ENCODE measurements around the gene TCF15. TPM values are rescaled to one million over a fixed set of nuclear protein-coding genes. Genes with fewer than 3 reads are reported as not detected.
A peak's percentile ranks its signal among the peaks of the same experiment; 100 is the strongest.
"Not testable (repeated sequence)": the region's sequence is repeated elsewhere in the genome, so short reads cannot be mapped to it uniquely, and the experiment has no call there.

TCF15 gene
- total and polyA plus RNA-seq, 4 donors: not detected

- H3K4me3 ChIP-seq (ENCODE audit: low read depth in 1 of 3, low read length in 3 of 3); H3K27ac ChIP-seq (ENCODE audit: low read depth in 1 of 2, low read length in 2 of 2); H3K9me3 ChIP-seq (ENCODE audit: control insufficient read depth in 4 of 4, low read length in 3 of 4); H3K9ac ChIP-seq (ENCODE audit: low read depth in 1 of 2, low read length in 2 of 2); H3K27me3 ChIP-seq (ENCODE audit: control insufficient read depth in 4 of 4, insufficient read depth in 4 of 4, low read length in 3 of 4); DNase-seq (ENCODE audit: low spot score); H3K4me1 ChIP-seq (ENCODE audit: control insufficient read depth in 4 of 4, insufficient read depth in 4 of 4, low read length in 3 of 4); H3K36me3 ChIP-seq (ENCODE audit: control insufficient read depth in 4 of 4, insufficient read depth in 3 of 4, low read depth in 1 of 4, low read length in 3 of 4): not testable (repeated sequence)
- WGBS: 83% methylated on average over 7 of the region's 8 CpGs
Measured at GRCh38 chr20:578940-579690, 31.0 kb downstream of the TCF15 start.

GRCh38 chr20:577167-577791 is 32.8 kb downstream of the TCF15 start:
- H3K36me3 ChIP-seq (ENCODE audit: control insufficient read depth in 4 of 4, insufficient read depth in 3 of 4, low read depth in 1 of 4, low read length in 3 of 4): no peaks in the 10 kb centered on the region
- no peak overlapping the region for H3K27ac ChIP-seq (ENCODE audit: low read depth in 1 of 2, low read length in 2 of 2)
- no peak overlapping the region for H3K9ac ChIP-seq (ENCODE audit: low read depth in 1 of 2, low read length in 2 of 2)
- no peak overlapping the region for H3K4me3 ChIP-seq (ENCODE audit: low read depth in 1 of 3, low read length in 3 of 3)
- no peaks in the 10 kb centered on the region for H3K9me3 ChIP-seq (ENCODE audit: control insufficient read depth in 4 of 4, low read length in 3 of 4)
- no peak for TF ChIP-seq HNF4A (conservative IDR thresholded peaks at IDR 0.05)
- no peak for TF ChIP-seq FOXA1 (IDR thresholded peaks at IDR 0.05)
- TF ChIP-seq RAD21 (IDR thresholded peaks at IDR 0.05): peak in 1 of 2 donors; percentile 8
- no peak for TF ChIP-seq EGR1 (IDR thresholded peaks at IDR 0.05; ENCODE audit: low read depth in 2 of 2)
- peak; percentile 7 for TF ChIP-seq CTCF (IDR thresholded peaks at IDR 0.05; ENCODE audit: low read depth, low read length, missing input control)
- DNase-seq (ENCODE audit: low spot score): no peak
- peaks cover 0 to 10% (median 2%) of the 10 kb centered on the region in 4 donors for H3K27me3 ChIP-seq (ENCODE audit: control insufficient read depth in 4 of 4, insufficient read depth in 4 of 4, low read length in 3 of 4)
- WGBS: 58% methylated on average over 12 of the region's 12 CpGs
- H3K4me1 ChIP-seq (ENCODE audit: control insufficient read depth in 4 of 4, insufficient read depth in 4 of 4, low read length in 3 of 4): no peaks in the 10 kb centered on the region

GRCh38 chr20:576156-576555 is 34.0 kb downstream of the TCF15 start:
- no peak for DNase-seq (ENCODE audit: low spot score)
- no peak overlapping the region for H3K4me3 ChIP-seq (ENCODE audit: low read depth in 1 of 3, low read length in 3 of 3)
- no peak overlapping the region for H3K27ac ChIP-seq (ENCODE audit: low read depth in 1 of 2, low read length in 2 of 2)
- H3K9ac ChIP-seq (ENCODE audit: low read depth in 1 of 2, low read length in 2 of 2): no peak overlapping the region
- H3K36me3 ChIP-seq (ENCODE audit: control insufficient read depth in 4 of 4, insufficient read depth in 3 of 4, low read depth in 1 of 4, low read length in 3 of 4): no peaks in the 10 kb centered on the region
- peaks cover 0 to 7% (median 1%) of the 10 kb centered on the region in 4 donors for H3K27me3 ChIP-seq (ENCODE audit: control insufficient read depth in 4 of 4, insufficient read depth in 4 of 4, low read length in 3 of 4)
- no peaks in the 10 kb centered on the region for H3K9me3 ChIP-seq (ENCODE audit: control insufficient read depth in 4 of 4, low read length in 3 of 4)
- 61% methylated on average over 3 of the region's 3 CpGs for WGBS
- no peaks in the 10 kb centered on the region for H3K4me1 ChIP-seq (ENCODE audit: control insufficient read depth in 4 of 4, insufficient read depth in 4 of 4, low read length in 3 of 4)
- TF ChIP-seq ZBTB33 (IDR thresholded peaks at IDR 0.05): no peak
- no peak for TF ChIP-seq ATF3 (IDR thresholded peaks at IDR 0.05)
- no peak for TF ChIP-seq TAF1 (conservative IDR thresholded peaks at IDR 0.05)
- TF ChIP-seq FOXA2 (IDR thresholded peaks at IDR 0.05): no peak
- no peak for TF ChIP-seq HNF4A (conservative IDR thresholded peaks at IDR 0.05)
- no peak for TF ChIP-seq YY1 (IDR thresholded peaks at IDR 0.05)
- no peak for TF ChIP-seq NR2F2 (IDR thresholded peaks at IDR 0.05)
- TF ChIP-seq FOXA1 (IDR thresholded peaks at IDR 0.05): no peak
- no peak for TF ChIP-seq HNF4G (IDR thresholded peaks at IDR 0.05)
- no peak for TF ChIP-seq CTCF (IDR thresholded peaks at IDR 0.05; ENCODE audit: low read depth, low read length, missing input control)
- TF ChIP-seq EGR1 (IDR thresholded peaks at IDR 0.05; ENCODE audit: low read depth in 2 of 2): no peak
- TF ChIP-seq MAX (IDR thresholded peaks at IDR 0.05): no peak
- TF ChIP-seq SP1 (IDR thresholded peaks at IDR 0.05): no peak
- TF ChIP-seq GABPA (IDR thresholded peaks at IDR 0.05 in 1 of 2, conservative IDR thresholded peaks at IDR 0.05 in 1 of 2): no peak
- no peak for TF ChIP-seq JUND (IDR thresholded peaks at IDR 0.05)
